Activated naive CD4-positive, alpha-beta T cell treated with anti-CD3 and anti-CD28 coated beads, Interleukin-2, amount 10 ng/mL, durations not matched to agents 7 days and 5 days (primary cell): ENCODE measurements around the gene PRR19.

ENCODE experiments used
- CTCF ChIA-PET: fragments of 350-600 bp; sonication (Branson Sonifier 250); formaldehyde crosslinking; loops from one replicate; lab custom pipeline; 2021; ENCODE audit warnings: antibody characterized with exemption; lab: Charles Lee
- DNase-seq: peaks from one replicate; pipeline ENCODE4 v3.0.0-alpha.2; 2020
- H3K27ac Mint-ChIP-seq: one replicate; pipeline ENCODE4 v1.8.0; 2021; ENCODE audit warnings: mild to moderate bottlenecking, moderate library complexity, mixed read lengths
- H3K27me3 Mint-ChIP-seq: one replicate; pipeline ENCODE4 v1.8.0; 2021; ENCODE audit warnings: mild to moderate bottlenecking, mixed read lengths
- H3K36me3 Mint-ChIP-seq: one replicate; pipeline ENCODE4 v1.8.0; 2021; ENCODE audit warnings: mixed read lengths
- H3K4me1 Mint-ChIP-seq: one replicate; pipeline ENCODE4 v1.8.0; 2021; ENCODE audit warnings: mixed read lengths
- H3K4me3 Mint-ChIP-seq: one replicate; pipeline ENCODE4 v1.8.0; 2021; ENCODE audit warnings: mild to moderate bottlenecking, moderate library complexity, mixed read lengths
- H3K9me3 Mint-ChIP-seq: one replicate; pipeline ENCODE4 v1.8.0; 2021; ENCODE audit warnings: mixed read lengths

The PRR19 gene

GRCh38 chr19:42356686-42357085, 54.8 kb downstream of the PRR19 start:
- no peak for DNase-seq
- H3K27ac Mint-ChIP-seq = no peak overlapping the region
- CTCF ChIA-PET = interaction anchor here (0.5 kb wide), 1 partner anchor 237 kb away, joined by 3 read pairs; no protein-coding TSS in a partner anchor
- no peaks in the 10 kb centered on the region for H3K9me3 Mint-ChIP-seq
- no peak overlapping the region for H3K4me3 Mint-ChIP-seq
- H3K36me3 Mint-ChIP-seq = no peaks in the 10 kb centered on the region
- no peaks in the 10 kb centered on the region for H3K27me3 Mint-ChIP-seq
- no peaks in the 10 kb centered on the region for H3K4me1 Mint-ChIP-seq

- Mint-ChIP-seq H3K27ac (no peak overlapping the region), H3K9me3 (no peaks in the 10 kb centered on the region), H3K27me3 (no peaks in the 10 kb centered on the region), H3K36me3 (no peaks in the 10 kb centered on the region), H3K4me1 (no peaks in the 10 kb centered on the region), H3K4me3 (no peak overlapping the region)
- CTCF ChIA-PET = interaction anchor here (0.5 kb wide), 1 partner anchor 237 kb away, joined by 3 read pairs; no protein-coding TSS in a partner anchor
- DNase-seq = no peak
Observed at GRCh38 chr19:42357290-42357689, 55.4 kb downstream of the PRR19 start.
